Endothelial cell of umbilical vein (primary cell): ENCODE data around the gene PTBP3. TPM values are rescaled to one million over a fixed set of nuclear protein-coding genes. Genes with fewer than 3 reads are reported as not detected.

Experiments
- BruUV-seq: library from RNA; stranded (reverse); fragments of 400-500 nt; replicated peaks from 2 replicates; lab custom pipeline; 2021; lab: Mats Ljungman, UMichigan
- CTCF ChIA-PET: fragments of 300-600, 350-600 bp; sonication (Branson Sonifier 250); formaldehyde crosslinking; loops from one replicate; lab custom pipeline; 2021; ENCODE audit warnings: antibody characterized with exemption, inconsistent platforms; lab: Charles Lee
- POLR2A ChIA-PET: fragments of 300-600, 350-600 bp; sonication (Branson Sonifier 250); formaldehyde crosslinking; loops from one replicate; lab custom pipeline; 2021; ENCODE audit warnings: antibody characterized with exemption, inconsistent platforms; lab: Charles Lee
- DNase-seq: peaks from one replicate; pipeline ENCODE4 v3.0.0-alpha.2; 2011; ENCODE audit warnings: low read depth, low spot score
- FAIRE-seq: peaks from 2 replicates; lab custom pipeline; 2011; peaks lifted over from hg19 to GRCh38; lab: Jason Lieb, UNC
- H2AFZ ChIP-seq: 2 replicates; pipeline ENCODE4 v1.6.0; 2012; ENCODE audit warnings: low read depth, low read length, control low read depth, inconsistent platforms
- H3K27ac ChIP-seq: 2 replicates; pipeline ENCODE4 v1.5.1; 2011; ENCODE audit warnings: low read depth, mild to moderate bottlenecking, control low read depth, low read length, moderate library complexity; ENCODE audit not compliant: insufficient read depth
- H3K27me3 ChIP-seq, 2 experiments: 2 replicates each; pipeline versions ENCODE4 v1.6.0 to v1.6.1; 2011; ENCODE audit warnings: low read length in 2 of 2, mixed read lengths in 1 of 2; ENCODE audit not compliant: control insufficient read depth in 2 of 2, insufficient read depth in 2 of 2
- H3K36me3 ChIP-seq, 2 experiments: 2 replicates in 1 of 2; 3 replicates in 1 of 2; pipeline ENCODE4 v1.5.1; 2011; ENCODE audit warnings: low read length in 2 of 2, mild to moderate bottlenecking in 1 of 2, moderate library complexity in 1 of 2; ENCODE audit not compliant: control insufficient read depth in 2 of 2, insufficient read depth in 2 of 2; ENCODE audit errors: extremely low read depth in 1 of 2
- H3K4me1 ChIP-seq: 3 replicates; pipeline ENCODE4 v1.5.1; 2011; ENCODE audit warnings: mild to moderate bottlenecking, low read length; ENCODE audit not compliant: control insufficient read depth, insufficient read depth; ENCODE audit errors: extremely low read depth
- H3K4me2 ChIP-seq: 2 replicates; pipeline ENCODE4 v1.6.1; 2011; ENCODE audit warnings: low read length, control low read depth, mixed read lengths; ENCODE audit not compliant: insufficient read depth
- H3K4me3 ChIP-seq, 3 experiments: fragments of 200-600 bp in 1 of 3; sonication (generic), shearing (Covaris generic) in 1 of 3; replicated peaks in 1 of 3; 2 replicates each; pipeline ENCODE4 v1.5.1; 2011 to 2016; ENCODE audit warnings: control low read depth in 3 of 3, low read length in 3 of 3, mild to moderate bottlenecking in 2 of 3, inconsistent platforms in 1 of 3, low read depth in 1 of 3, moderate library complexity in 1 of 3; ENCODE audit not compliant: insufficient read depth in 1 of 3
- H3K79me2 ChIP-seq: 2 replicates; pipeline ENCODE4 v1.6.0; 2012; ENCODE audit warnings: low read length, inconsistent platforms; ENCODE audit not compliant: control insufficient read depth, insufficient read depth
- H3K9ac ChIP-seq: replicated peaks from 2 replicates; pipeline ENCODE3; 2011; ENCODE audit warnings: low read length, control low read depth; ENCODE audit not compliant: insufficient read depth; ENCODE audit errors: extremely low read depth
- H3K9me1 ChIP-seq: replicated peaks from 3 replicates; pipeline ENCODE4 v1.6.0; 2011; ENCODE audit warnings: mild to moderate bottlenecking, low read length; ENCODE audit not compliant: control insufficient read depth, insufficient read depth; ENCODE audit errors: extremely low read depth
- H3K9me3 ChIP-seq: replicated peaks from 2 replicates; pipeline ENCODE4 v1.5.1; 2012; ENCODE audit warnings: low read length, inconsistent platforms; ENCODE audit not compliant: control insufficient read depth, insufficient read depth
- H4K20me1 ChIP-seq: replicated peaks from 2 replicates; pipeline ENCODE3; 2011; ENCODE audit warnings: mild to moderate bottlenecking, low read length; ENCODE audit not compliant: control insufficient read depth, insufficient read depth; ENCODE audit errors: extremely low read depth
- EZH2 ChIP-seq: IDR thresholded peaks from 2 replicates; pipeline ENCODE4 v1.6.1; 2012; ENCODE audit warnings: borderline replicate concordance, low read depth, mild to moderate bottlenecking, moderate library complexity, low read length, inconsistent platforms; ENCODE audit not compliant: severe bottlenecking
- FOS ChIP-seq: IDR thresholded peaks from 2 replicates; pipeline ENCODE4 v1.6.1; 2011; ENCODE audit warnings: mild to moderate bottlenecking, low read length, moderate library complexity, borderline replicate concordance; ENCODE audit not compliant: insufficient read depth
- GATA2 ChIP-seq: IDR thresholded peaks from 2 replicates; pipeline ENCODE4 v1.7.0; 2011; ENCODE audit warnings: low read depth, mild to moderate bottlenecking, moderate library complexity, mixed read lengths, low read length; ENCODE audit not compliant: insufficient read length, insufficient read depth
- JUN ChIP-seq: IDR thresholded peaks from 2 replicates; pipeline ENCODE4 v1.6.1; 2011; ENCODE audit warnings: borderline replicate concordance, low read depth; ENCODE audit not compliant: insufficient read length, insufficient read depth
- MYC ChIP-seq: IDR thresholded peaks from one replicate; pipeline ENCODE4 v1.6.1; 2011; ENCODE audit warnings: mild to moderate bottlenecking, low read depth, low read length
- POLR2A ChIP-seq: IDR thresholded peaks from 2 replicates; pipeline ENCODE4 v1.6.1; 2012; ENCODE audit warnings: low read depth, mild to moderate bottlenecking, control low read depth, low read length
- POLR2AphosphoS5 ChIP-seq: IDR thresholded peaks from 2 replicates; pipeline ENCODE4 v1.6.1; 2012; ENCODE audit warnings: low read depth, mild to moderate bottlenecking, control low read depth, low read length, moderate library complexity; ENCODE audit not compliant: insufficient read depth
- dilution Hi-C: fragments of 300-500 bp; cut with MboI; formaldehyde crosslinking; loops from one replicate; pipeline ENCODE4 v1.15.0; 2019; ENCODE audit warnings: low sequenced_read_pairs; ENCODE audit not compliant: extremely low pct_ligation_motif_present
- intact Hi-C: fragments of 100-400 bp; cut with micrococcal nuclease; formaldehyde crosslinking; loops from one replicate; pipeline ENCODE4 v1.10.0; 2022
- polyA plus RNA-seq, 4 experiments: library from polyadenylated mRNA; depleted of rRNA in 3 of 4; stranded (reverse) in 3 of 4; unstranded in 1 of 4; fragments of >200 nt; gene quantifications; 2 replicates each; pipeline versions ENCODE4 v1.2.1 to v1.2.3, GENCODE V29; 2011 to 2012; ENCODE audit warnings: missing spikeins in 1 of 4
- total RNA-seq: library from RNA; stranded (reverse); gene quantifications from 2 replicates; pipeline ENCODE4 v1.2.3, GENCODE V29; 2021
- TF ChIP-seq, protein P1 (sequence below): IDR thresholded peaks from 2 replicates; pipeline ENCODE4 v1.6.1; 2011; ENCODE audit not compliant: insufficient read depth, insufficient read length
- TF ChIP-seq, protein P2 (sequence below), 2 donors: IDR thresholded peaks; 1 replicate in 1 of 2; 2 replicates in 1 of 2; pipeline ENCODE4 v1.5.1; 2011; ENCODE audit warnings: low read length in 2 of 2, mild to moderate bottlenecking in 2 of 2, moderate library complexity in 2 of 2, control low read depth in 1 of 2, inconsistent platforms in 1 of 2, low read depth in 1 of 2; ENCODE audit not compliant: insufficient read depth in 1 of 2; ENCODE audit errors: extremely low read depth in 1 of 2

PTBP3 gene
- total and polyA plus RNA-seq, 2 donors (not counting 3 experiments of a cell fraction or from before 2014, with no cell fraction given), result 42.4 to 75.0 TPM

DNA sequence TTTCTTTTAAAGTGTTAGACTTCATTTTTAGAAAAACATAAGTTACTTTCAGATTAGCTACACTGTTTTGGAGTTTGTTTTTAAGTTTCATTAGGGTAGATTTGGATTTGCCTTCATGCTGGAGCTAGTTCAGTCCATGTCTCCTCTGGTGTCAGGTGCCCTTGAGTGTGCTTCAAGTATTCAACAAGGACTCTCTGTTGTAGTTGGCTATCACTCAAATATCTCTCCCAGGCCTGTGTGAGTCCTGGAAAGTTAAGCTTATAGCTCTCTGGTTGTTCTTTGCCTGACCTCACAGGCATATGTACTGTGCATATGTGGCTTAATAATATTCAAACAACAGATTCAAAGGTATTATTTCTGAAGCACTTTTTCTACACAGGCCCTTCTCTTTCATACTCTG is 45.4 kb downstream of the PTBP3 start:
- Histone ChIP-seq H2AFZ (no peak overlapping the region), H3K9ac (no peak overlapping the region), H3K9me3 (peaks cover 3% of the 10 kb centered on the region), H3K4me1 (no peaks in the 10 kb centered on the region), H3K36me3 (peaks cover 2 to 3% of the 10 kb centered on the region in 2 experiments), H3K4me3 (no peak overlapping the region), H3K9me1 (no peaks in the 10 kb centered on the region), H3K27me3 (no peaks in the 10 kb centered on the region), H3K4me2 (no peak overlapping the region), H3K27ac (no peak overlapping the region), H3K79me2 (peaks cover 53% of the 10 kb centered on the region), H4K20me1 (peaks cover 3% of the 10 kb centered on the region)
- no peak for FAIRE-seq
- no TSS peak for BruUV-seq
- POLR2A ChIA-PET, result interaction anchor here (1.3 kb wide), 1 partner anchor 390 kb away, joined by 3 read pairs; no protein-coding TSS in a partner anchor
- DNase-seq, result peak; percentile 31
- TF ChIP-seq, protein P1, sequence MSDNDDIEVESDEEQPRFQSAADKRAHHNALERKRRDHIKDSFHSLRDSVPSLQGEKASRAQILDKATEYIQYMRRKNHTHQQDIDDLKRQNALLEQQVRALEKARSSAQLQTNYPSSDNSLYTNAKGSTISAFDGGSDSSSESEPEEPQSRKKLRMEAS, result no peak
- TF ChIP-seq FOS (no peak), GATA2 (no peak), POLR2AphosphoS5 (no peak), EZH2 (no peak), MYC (no peak), POLR2A (no peak), JUN (no peak)
- TF ChIP-seq, protein P2, sequence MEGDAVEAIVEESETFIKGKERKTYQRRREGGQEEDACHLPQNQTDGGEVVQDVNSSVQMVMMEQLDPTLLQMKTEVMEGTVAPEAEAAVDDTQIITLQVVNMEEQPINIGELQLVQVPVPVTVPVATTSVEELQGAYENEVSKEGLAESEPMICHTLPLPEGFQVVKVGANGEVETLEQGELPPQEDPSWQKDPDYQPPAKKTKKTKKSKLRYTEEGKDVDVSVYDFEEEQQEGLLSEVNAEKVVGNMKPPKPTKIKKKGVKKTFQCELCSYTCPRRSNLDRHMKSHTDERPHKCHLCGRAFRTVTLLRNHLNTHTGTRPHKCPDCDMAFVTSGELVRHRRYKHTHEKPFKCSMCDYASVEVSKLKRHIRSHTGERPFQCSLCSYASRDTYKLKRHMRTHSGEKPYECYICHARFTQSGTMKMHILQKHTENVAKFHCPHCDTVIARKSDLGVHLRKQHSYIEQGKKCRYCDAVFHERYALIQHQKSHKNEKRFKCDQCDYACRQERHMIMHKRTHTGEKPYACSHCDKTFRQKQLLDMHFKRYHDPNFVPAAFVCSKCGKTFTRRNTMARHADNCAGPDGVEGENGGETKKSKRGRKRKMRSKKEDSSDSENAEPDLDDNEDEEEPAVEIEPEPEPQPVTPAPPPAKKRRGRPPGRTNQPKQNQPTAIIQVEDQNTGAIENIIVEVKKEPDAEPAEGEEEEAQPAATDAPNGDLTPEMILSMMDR (IDR thresholded peaks at IDR 0.05; ENCODE audit: extremely low read depth in 1 of 2, insufficient read depth in 1 of 2, low read depth in 1 of 2, low read length in 2 of 2), result no peak
- intact Hi-C loops, result no loop called here
- CTCF ChIA-PET, result no interaction called here
- dilution Hi-C loops, result no loop called here
